Muscle layer of duodenum (tissue), 2 donors: ENCODE data around the gene ICAM5.
"Not testable (repeated sequence)": the region's sequence is repeated elsewhere in the genome, so short reads cannot be mapped to it uniquely, and the experiment has no call there.

Experiments used
- H3K27ac ChIP-seq: one replicate; pipeline ENCODE4 v1.7.0; 2013; ENCODE audit warnings: mild to moderate bottlenecking, low read length
- H3K27me3 ChIP-seq: one replicate; pipeline ENCODE4 v1.7.0; 2013; ENCODE audit warnings: low read depth, mild to moderate bottlenecking, control low read depth, low read length
- H3K36me3 ChIP-seq, 2 donors: one replicate each; pipeline ENCODE4 v1.7.0; 2013; ENCODE audit warnings: low read length in 2 of 2, control low read depth in 1 of 2, mild to moderate bottlenecking in 1 of 2; ENCODE audit not compliant: insufficient read depth in 2 of 2, control insufficient read depth in 1 of 2
- H3K4me1 ChIP-seq, 2 donors: one replicate each; pipeline ENCODE4 v1.7.0; 2013; ENCODE audit warnings: low read length in 2 of 2, mild to moderate bottlenecking in 2 of 2, control low read depth in 1 of 2, moderate library complexity in 1 of 2; ENCODE audit not compliant: insufficient read depth in 2 of 2, control insufficient read depth in 1 of 2
- H3K4me3 ChIP-seq, 2 donors: one replicate each; pipeline ENCODE4 v1.7.0; 2013; ENCODE audit warnings: low read length in 2 of 2, low read depth in 1 of 2, mild to moderate bottlenecking in 1 of 2
- H3K9me3 ChIP-seq, 2 donors: one replicate each; pipeline ENCODE4 v1.7.0; 2013; ENCODE audit warnings: low read length in 2 of 2, control low read depth in 1 of 2, mild to moderate bottlenecking in 1 of 2; ENCODE audit not compliant: control insufficient read depth in 1 of 2
- donor health status: healthy.

Gene ICAM5

DNA sequence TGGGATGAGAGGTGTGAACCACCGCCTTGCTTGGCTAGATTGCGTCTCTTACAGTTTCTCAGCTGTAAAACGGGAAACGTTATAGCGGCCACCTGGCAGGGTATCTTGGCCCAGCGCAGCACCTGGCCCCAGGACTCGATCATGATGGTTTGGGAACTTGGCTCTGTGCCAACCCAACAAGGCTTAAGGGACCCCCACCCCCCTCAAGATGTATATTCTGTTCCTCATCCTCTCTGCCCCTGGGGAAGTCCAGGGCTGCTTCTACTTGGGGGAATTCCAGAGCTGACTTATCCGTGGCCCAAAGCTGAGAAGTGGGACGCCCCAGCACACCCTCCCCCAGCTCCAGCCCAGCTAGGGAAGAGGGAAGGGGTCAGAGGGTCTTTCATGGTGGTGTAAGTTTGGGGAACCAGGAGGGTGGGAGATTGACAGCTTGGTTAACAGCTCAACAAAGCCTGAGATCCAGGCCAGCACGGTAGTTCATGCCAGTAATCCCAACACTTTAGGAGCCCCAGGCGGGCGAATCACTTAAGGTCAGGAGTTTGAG is 18.1 kb upstream of the ICAM5 start:
- Histone ChIP-seq H3K4me3 (peak overlapping the region; percentile 60 to 62), H3K9me3 (no peaks in the 10 kb centered on the region), H3K36me3 (peaks cover 0 to 6% of the 10 kb centered on the region in 2 donors), H3K27ac (peak overlapping the region; percentile 77), H3K4me1 (peaks cover 0 to 5% of the 10 kb centered on the region in 2 donors), H3K27me3 (peaks cover 6% of the 10 kb centered on the region)

DNA sequence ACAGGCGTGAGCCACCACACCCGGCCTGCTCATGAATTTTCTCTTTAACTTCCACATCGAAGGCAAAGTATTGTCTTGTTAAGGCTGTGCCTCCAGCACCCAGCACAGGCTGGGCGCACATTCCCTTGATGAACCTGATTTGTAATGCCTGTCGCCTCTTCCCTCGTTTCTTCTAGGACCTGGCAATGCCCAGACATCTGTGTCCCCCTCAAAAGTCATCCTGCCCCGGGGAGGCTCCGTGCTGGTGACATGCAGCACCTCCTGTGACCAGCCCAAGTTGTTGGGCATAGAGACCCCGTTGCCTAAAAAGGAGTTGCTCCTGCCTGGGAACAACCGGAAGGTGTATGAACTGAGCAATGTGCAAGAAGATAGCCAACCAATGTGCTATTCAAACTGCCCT is 15.2 kb upstream of the ICAM5 start:
- H3K4me1 ChIP-seq: peaks cover 0 to 5% of the 10 kb centered on the region in 2 donors
- no peak overlapping the region for H3K27ac ChIP-seq
- H3K36me3 ChIP-seq: peaks cover 3 to 6% of the 10 kb centered on the region in 2 donors
- no peaks in the 10 kb centered on the region for H3K9me3 ChIP-seq
- no peak overlapping the region for H3K4me3 ChIP-seq
- peaks cover 6% of the 10 kb centered on the region for H3K27me3 ChIP-seq

DNA sequence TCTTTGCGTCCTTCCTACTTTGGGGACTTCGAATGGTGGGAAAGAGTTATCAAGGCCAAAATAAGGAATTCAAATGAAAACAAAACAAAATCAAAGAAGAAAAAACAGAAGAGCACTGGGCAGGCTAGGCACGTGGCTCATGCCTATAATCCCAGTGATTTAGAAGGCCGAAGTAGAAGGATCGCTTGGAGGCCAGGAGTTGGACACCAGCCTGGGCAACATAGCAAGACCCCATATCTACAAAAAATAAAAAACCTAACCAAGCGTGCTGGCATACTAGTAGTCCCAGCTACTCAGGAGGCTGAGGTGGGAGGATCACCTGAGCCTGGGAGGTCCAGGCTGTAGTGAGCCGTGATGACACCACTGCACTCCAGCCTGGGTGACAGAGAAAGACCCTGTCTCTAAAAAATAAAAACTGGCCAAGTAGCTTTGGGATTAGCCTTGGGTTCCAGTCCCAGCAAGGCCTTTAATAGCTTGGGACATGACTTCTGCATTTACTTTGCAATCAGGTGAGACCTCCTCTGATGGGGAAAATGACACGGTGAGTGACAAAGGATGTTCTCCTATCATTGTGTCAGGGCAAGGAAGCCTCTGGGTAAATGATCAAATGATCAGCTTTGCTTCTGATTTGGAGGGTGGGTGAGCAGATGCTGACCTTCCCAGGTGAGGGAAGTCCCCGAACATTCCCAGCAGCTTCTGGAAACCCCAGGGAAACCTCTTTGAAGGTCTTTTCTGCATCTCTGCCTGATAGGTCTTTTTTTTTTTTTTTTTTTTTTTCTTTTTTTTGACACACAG is 11.8 kb upstream of the ICAM5 start:
- peaks cover 3 to 6% of the 10 kb centered on the region in 2 donors for H3K36me3 ChIP-seq
- H3K27me3 ChIP-seq: no peaks in the 10 kb centered on the region
- no peaks in the 10 kb centered on the region for H3K4me1 ChIP-seq
- H3K9me3 ChIP-seq: no peaks in the 10 kb centered on the region
- H3K4me3 ChIP-seq: no peak overlapping the region
- H3K27ac ChIP-seq: no peak overlapping the region

DNA sequence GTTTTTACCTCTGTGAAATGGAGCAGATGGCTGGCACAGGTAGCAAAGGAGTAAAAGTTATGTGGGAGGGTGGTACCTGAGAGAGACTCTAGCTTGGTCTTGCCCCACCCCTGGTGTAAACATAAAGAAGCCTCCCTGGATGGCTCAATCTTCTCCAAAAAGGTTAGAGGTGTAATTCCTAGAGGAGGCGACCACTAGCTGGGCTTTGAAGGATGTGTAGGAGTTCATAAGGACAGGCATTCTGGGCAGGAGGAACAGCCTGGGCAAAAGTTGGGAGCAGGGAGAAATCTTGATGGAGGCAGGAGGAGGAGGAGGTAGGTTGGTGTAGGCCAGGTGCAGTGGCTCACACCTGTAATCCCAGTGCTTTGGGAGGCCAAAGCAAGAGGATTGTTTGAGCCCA is 10.8 kb upstream of the ICAM5 start:
- Histone ChIP-seq H3K4me3 (no peak overlapping the region), H3K9me3 (no peaks in the 10 kb centered on the region), H3K36me3 (peaks cover 8 to 14% of the 10 kb centered on the region in 2 donors), H3K27me3 (no peaks in the 10 kb centered on the region), H3K4me1 (no peaks in the 10 kb centered on the region), H3K27ac (no peak overlapping the region)

DNA sequence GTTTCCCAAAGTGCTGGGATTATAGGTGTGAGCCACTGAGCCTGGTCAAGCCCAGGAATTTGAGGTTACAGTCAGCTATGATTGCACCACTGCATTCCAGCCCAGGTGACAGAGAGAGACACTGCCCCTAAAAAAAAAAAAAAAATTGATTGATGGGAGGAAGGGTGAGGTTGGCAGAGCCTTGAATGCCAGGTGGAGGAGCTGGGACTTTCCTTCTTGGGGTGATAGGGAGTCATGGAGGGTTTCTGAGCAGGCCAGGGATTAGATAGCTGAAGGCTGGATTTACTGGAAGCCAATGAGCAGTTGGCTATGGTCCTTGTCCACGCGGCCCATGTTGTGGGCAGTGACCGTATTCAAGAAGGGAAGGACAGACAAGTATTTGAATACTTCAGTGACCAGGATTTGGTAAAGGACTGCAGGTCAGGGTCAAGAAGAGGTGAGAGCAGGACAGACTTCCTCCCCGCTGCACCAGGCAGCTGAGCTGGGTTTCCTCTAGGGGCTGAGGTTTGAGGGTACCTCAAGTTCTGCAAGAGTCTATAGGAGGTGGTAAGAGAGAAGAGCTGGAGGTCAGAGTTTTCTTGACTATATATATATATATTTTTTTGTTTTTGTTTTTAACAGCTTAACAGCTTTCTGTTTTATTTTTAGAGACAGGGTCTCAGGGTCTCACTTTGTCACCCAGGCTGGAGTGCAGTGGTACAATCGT is 9.9 kb upstream of the ICAM5 start:
- Histone ChIP-seq H3K36me3 (peaks cover 10 to 20% of the 10 kb centered on the region in 2 donors), H3K27ac (no peak overlapping the region), H3K27me3 (no peaks in the 10 kb centered on the region), H3K4me1 (no peaks in the 10 kb centered on the region), H3K9me3 (no peaks in the 10 kb centered on the region), H3K4me3 (no peak overlapping the region)

DNA sequence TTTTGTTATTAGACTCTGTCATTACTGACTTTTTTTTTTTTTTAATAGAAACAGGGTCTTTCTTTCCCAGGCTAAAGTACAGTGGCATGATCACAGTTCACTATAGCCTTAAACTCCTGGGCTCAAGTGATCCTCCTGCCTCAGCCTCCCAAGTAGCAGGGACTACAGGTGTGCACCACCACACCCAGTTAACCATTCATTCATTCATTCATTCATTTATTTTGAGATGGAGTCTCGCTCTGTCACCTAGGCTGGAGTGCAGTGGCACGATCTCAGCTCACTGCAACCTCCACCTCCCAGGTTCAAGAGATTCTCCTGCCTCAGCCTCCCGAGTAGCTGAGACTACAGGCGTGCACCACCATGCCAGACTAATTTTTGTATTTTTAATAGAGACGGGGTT is 7.7 kb upstream of the ICAM5 start:
- not testable (repeated sequence) for H3K27me3 ChIP-seq, H3K4me3 ChIP-seq, H3K9me3 ChIP-seq, H3K27ac ChIP-seq
- H3K36me3 ChIP-seq: peaks cover 20 to 29% of the 10 kb centered on the region in 2 donors
- peaks cover 0 to 12% of the 10 kb centered on the region in 2 donors for H3K4me1 ChIP-seq

DNA sequence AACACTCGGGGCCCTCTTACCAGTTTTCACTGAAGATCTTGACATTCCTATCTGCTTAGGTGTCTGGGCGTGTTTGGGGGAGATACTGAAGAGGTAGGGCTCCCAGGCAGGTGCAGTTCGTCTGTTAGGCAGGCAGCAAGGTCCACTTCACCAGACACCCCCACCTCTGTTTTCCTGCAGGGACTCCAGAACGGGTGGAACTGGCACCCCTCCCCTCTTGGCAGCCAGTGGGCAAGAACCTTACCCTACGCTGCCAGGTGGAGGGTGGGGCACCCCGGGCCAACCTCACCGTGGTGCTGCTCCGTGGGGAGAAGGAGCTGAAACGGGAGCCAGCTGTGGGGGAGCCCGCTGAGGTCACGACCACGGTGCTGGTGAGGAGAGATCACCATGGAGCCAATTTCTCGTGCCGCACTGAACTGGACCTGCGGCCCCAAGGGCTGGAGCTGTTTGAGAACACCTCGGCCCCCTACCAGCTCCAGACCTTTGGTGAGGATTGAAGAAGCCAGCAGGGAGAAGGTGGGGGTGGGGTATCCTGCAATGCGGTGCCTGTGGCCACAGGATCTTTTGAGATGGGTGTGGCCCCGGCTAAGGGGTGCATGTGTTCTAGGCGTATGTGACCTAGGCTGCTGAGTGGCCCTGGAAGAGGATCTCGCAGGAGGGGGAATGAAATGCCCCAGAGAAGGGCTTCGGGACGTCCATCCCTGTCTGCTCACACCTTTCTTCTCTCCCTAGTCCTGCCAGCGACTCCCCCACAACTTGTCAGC is 6.3 kb upstream of the ICAM5 start:
- Histone ChIP-seq H3K36me3 (peaks cover 17 to 29% of the 10 kb centered on the region in 2 donors), H3K4me3 (no peak overlapping the region), H3K9me3 (no peaks in the 10 kb centered on the region), H3K27ac (no peak overlapping the region), H3K27me3 (peaks cover 10% of the 10 kb centered on the region), H3K4me1 (peaks cover 0 to 24% of the 10 kb centered on the region in 2 donors)

DNA sequence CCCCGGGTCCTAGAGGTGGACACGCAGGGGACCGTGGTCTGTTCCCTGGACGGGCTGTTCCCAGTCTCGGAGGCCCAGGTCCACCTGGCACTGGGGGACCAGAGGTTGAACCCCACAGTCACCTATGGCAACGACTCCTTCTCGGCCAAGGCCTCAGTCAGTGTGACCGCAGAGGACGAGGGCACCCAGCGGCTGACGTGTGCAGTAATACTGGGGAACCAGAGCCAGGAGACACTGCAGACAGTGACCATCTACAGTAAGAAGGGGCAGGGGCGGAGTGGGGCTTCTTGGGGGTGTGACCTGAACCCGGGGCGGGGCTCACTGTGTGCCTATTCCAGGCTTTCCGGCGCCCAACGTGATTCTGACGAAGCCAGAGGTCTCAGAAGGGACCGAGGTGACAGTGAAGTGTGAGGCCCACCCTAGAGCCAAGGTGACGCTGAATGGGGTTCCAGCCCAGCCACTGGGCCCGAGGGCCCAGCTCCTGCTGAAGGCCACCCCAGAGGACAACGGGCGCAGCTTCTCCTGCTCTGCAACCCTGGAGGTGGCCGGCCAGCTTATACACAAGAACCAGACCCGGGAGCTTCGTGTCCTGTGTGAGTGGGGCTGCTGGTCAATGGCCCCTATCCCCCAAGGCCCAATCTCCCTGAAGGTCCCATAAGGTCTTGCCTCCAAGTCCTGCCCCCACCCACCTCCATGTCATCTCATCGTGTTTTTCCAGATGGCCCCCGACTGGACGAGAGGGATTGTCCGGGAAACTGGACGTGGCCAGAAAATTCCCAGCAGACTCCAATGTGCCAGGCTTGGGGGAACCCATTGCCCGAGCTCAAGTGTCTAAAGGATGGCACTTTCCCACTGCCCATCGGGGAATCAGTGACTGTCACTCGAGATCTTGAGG is 5.4 kb upstream of the ICAM5 start:
- H3K4me1 ChIP-seq: peaks cover 0 to 33% of the 10 kb centered on the region in 2 donors
- H3K9me3 ChIP-seq: no peaks in the 10 kb centered on the region
- no peak overlapping the region for H3K27ac ChIP-seq
- peaks cover 17% of the 10 kb centered on the region for H3K27me3 ChIP-seq
- H3K4me3 ChIP-seq: no peak overlapping the region
- peaks cover 17 to 29% of the 10 kb centered on the region in 2 donors for H3K36me3 ChIP-seq

DNA sequence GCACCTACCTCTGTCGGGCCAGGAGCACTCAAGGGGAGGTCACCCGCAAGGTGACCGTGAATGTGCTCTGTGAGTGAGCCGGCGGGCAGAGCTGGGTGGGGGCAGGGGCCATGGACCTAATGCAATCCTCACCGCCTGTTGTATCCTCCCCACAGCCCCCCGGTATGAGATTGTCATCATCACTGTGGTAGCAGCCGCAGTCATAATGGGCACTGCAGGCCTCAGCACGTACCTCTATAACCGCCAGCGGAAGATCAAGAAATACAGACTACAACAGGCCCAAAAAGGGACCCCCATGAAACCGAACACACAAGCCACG is 4.8 kb upstream of the ICAM5 start:
- Histone ChIP-seq H3K36me3 (peaks cover 17 to 29% of the 10 kb centered on the region in 2 donors), H3K4me3 (no peak overlapping the region), H3K27me3 (peaks cover 20% of the 10 kb centered on the region), H3K4me1 (peaks cover 0 to 39% of the 10 kb centered on the region in 2 donors), H3K9me3 (no peaks in the 10 kb centered on the region), H3K27ac (no peak overlapping the region)

DNA sequence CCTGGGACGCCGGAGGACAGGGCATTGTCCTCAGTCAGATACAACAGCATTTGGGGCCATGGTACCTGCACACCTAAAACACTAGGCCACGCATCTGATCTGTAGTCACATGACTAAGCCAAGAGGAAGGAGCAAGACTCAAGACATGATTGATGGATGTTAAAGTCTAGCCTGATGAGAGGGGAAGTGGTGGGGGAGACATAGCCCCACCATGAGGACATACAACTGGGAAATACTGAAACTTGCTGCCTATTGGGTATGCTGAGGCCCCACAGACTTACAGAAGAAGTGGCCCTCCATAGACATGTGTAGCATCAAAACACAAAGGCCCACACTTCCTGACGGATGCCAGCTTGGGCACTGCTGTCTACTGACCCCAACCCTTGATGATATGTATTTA is 4.4 kb upstream of the ICAM5 start:
- Histone ChIP-seq H3K9me3 (no peaks in the 10 kb centered on the region), H3K27me3 (peaks cover 25% of the 10 kb centered on the region), H3K4me3 (no peak overlapping the region), H3K27ac (no peak overlapping the region), H3K36me3 (peaks cover 17 to 29% of the 10 kb centered on the region in 2 donors), H3K4me1 (peaks cover 4 to 43% of the 10 kb centered on the region in 2 donors)
